Natural killer cell treated with Interleukin-12 subunit alpha and Interleukin-12 subunit beta and Interleukin-15 and Interleukin-18, amount 100 ng/mL, for 72 hours (primary cell): ENCODE measurements around the gene MTFP1. TPM values are rescaled to one million over a fixed set of nuclear protein-coding genes. Genes with fewer than 3 reads are reported as not detected.

Experiments used
- ATAC-seq, 2 donors: fragments of 150-1000 bp; cut with Tn5 transposase in 1 of 2; sonication (Bioruptor Pico), chemical (Tn5 transposase) in 1 of 2; 2 replicates each; pipeline ENCODE4 v1.10.0; 2021
- DNase-seq: peaks from one replicate; pipeline ENCODE4 v3.0.0; 2022; ENCODE audit warnings: low spot score
- H3K27ac Mint-ChIP-seq, 2 donors: 1 replicate in 1 of 2; 2 replicates in 1 of 2; pipeline ENCODE4 v1.8.0; 2022; ENCODE audit warnings: mixed read lengths in 2 of 2, mild to moderate bottlenecking in 1 of 2, moderate library complexity in 1 of 2
- H3K27me3 Mint-ChIP-seq, 2 donors: 1 replicate in 1 of 2; 2 replicates in 1 of 2; pipeline ENCODE4 v1.8.0; 2022; ENCODE audit warnings: mixed read lengths in 2 of 2
- H3K36me3 Mint-ChIP-seq: one replicate; pipeline ENCODE4 v1.8.0; 2022; ENCODE audit warnings: mixed read lengths
- H3K4me1 Mint-ChIP-seq, 2 donors: 1 replicate in 1 of 2; 2 replicates in 1 of 2; pipeline ENCODE4 v1.8.0; 2022; ENCODE audit warnings: low read depth in 2 of 2, mixed read lengths in 2 of 2, mild to moderate bottlenecking in 1 of 2
- H3K4me3 Mint-ChIP-seq: one replicate; pipeline ENCODE4 v1.8.0; 2022; ENCODE audit warnings: mixed read lengths
- H3K9me3 Mint-ChIP-seq: 2 replicates; pipeline ENCODE4 v1.8.0; 2022; ENCODE audit warnings: mixed read lengths
- total RNA-seq, 2 donors: library from RNA; stranded (reverse); gene quantifications; one replicate each; pipeline ENCODE4 v1.2.3, GENCODE V29; 2022

The MTFP1 gene
- 10 to 100 TPM; 58.7 to 67.4 TPM for total RNA-seq

DNA sequence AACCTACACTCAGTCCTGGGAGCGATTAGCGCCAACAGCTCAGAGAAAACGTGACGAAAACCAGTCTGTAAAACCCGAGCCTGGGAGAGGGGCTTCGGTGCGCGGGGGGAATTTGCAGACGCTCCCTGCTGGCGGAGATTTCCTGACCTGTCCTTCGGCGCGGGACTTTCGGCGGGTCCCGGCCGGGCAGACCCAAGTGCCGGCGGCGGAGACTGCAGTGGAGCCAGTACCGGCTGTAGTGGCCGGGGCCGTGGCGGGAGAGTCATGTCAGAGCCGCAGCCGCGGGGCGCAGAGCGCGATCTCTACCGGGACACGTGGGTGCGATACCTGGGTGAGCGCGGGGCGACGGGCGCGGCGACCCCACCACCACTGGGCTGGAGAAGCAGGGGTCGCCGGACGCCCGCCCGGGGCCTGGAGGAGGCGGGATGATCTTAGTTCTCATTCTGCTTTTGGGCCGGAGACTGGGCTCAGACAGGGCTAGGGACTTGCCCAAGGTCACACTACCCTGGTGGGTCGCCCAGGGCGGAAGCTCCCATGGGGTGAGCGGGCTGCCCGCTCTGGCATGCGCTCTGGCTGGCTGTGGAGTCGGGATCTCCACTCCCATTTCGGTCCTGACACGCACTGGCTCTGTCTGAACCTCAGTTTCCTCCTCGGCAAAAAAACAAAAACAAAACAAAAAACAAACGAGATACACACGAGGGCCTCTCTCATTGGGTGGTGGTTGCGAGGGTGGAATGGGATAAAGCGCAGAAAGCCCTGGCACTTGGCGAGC is at the start of gene MTFP1:
TSS of gene MTFP1 (plus strand) at position 153 of the 772 bp plus-strand sequence. CDS start at position 265, 112 bp downstream.
- H3K36me3 Mint-ChIP-seq, result no peaks in the 10 kb centered on the region
- peaks cover 46 to 48% of the 10 kb centered on the region in 2 donors for H3K4me1 Mint-ChIP-seq
- H3K4me3 Mint-ChIP-seq, result peak within 1 kb of the TSS; percentile 98
- ATAC-seq, result peak; percentile 11 to 28
- peak within 1 kb of the TSS; percentile 95 to 98 for H3K27ac Mint-ChIP-seq
- H3K9me3 Mint-ChIP-seq, result no peaks in the 10 kb centered on the region
- H3K27me3 Mint-ChIP-seq, result no peaks in the 10 kb centered on the region
- DNase-seq, result peak; percentile 76

DNA sequence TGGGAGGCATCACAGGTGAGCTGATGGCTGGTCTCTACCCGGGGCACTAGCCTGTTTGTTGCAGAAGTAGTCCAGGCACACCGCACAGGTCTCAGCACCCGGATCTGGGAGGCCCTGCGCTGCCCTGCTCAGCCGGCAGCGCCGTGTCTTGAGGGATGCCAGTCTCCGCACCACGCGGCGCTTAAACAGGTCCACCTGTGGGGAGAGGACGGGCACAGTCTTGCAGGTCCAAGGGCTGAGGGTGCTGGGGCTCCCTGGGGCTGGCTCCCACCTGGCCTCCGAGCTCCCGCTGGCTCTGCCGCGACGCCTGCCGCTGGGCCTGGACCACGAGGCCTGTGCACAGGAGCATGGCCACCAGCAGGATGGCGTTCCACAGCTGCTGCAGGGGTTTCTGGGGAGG is 45.6 kb upstream of the MTFP1 start:
- DNase-seq (no peak), ATAC-seq (no peak)
- Mint-ChIP-seq H3K27ac (no peak overlapping the region), H3K4me3 (no peak overlapping the region), H3K36me3 (no peaks in the 10 kb centered on the region), H3K27me3 (no peaks in the 10 kb centered on the region), H3K9me3 (no peaks in the 10 kb centered on the region), H3K4me1 (no peaks in the 10 kb centered on the region)

GRCh38 chr22:30381264-30381663 is 44.3 kb upstream of the MTFP1 start:
- no peaks in the 10 kb centered on the region for H3K27me3 Mint-ChIP-seq
- ATAC-seq (no peak), DNase-seq (no peak)
- no peaks in the 10 kb centered on the region for H3K9me3 Mint-ChIP-seq
- no peaks in the 10 kb centered on the region for H3K36me3 Mint-ChIP-seq
- H3K4me3 Mint-ChIP-seq, result no peak overlapping the region
- no peaks in the 10 kb centered on the region for H3K4me1 Mint-ChIP-seq
- H3K27ac Mint-ChIP-seq, result no peak overlapping the region

DNA sequence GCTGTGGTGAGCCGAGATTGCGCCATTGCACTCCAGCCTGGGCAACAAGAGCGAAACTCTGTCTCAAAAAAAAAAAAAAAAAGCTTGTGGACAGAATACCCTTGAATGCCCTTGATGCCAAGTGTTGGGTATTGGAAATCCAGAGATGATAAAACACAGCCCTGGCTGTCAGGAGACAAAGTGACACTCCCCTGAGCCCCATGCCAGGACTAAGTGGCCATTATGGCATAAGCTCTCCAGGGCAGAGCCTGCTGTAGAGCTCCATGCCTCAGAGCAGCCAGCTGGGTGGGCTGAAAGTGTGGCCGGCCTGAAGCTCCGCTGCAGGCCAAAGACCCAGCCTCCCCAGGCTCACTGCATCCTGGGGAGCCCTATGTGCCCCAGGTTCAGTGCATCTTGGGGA is 43.2 kb upstream of the MTFP1 start:
- Mint-ChIP-seq H3K9me3 (no peaks in the 10 kb centered on the region), H3K27ac (no peak overlapping the region)
- ATAC-seq, result no peak

GRCh38 chr22:30383061-30383460 is 42.5 kb upstream of the MTFP1 start:
- H3K4me3 Mint-ChIP-seq, result no peak overlapping the region
- H3K27ac Mint-ChIP-seq, result no peak overlapping the region
- DNase-seq, result no peak
- H3K9me3 Mint-ChIP-seq, result no peaks in the 10 kb centered on the region
- no peak for ATAC-seq
- H3K36me3 Mint-ChIP-seq, result no peaks in the 10 kb centered on the region
- H3K27me3 Mint-ChIP-seq, result peaks cover 0 to 4% of the 10 kb centered on the region in 2 donors
- H3K4me1 Mint-ChIP-seq, result peaks cover 0 to 3% of the 10 kb centered on the region in 2 donors

More for the DNA sequence above, 43.2 kb upstream of the MTFP1 start:
- no peak for DNase-seq
- no peaks in the 10 kb centered on the region for H3K36me3 Mint-ChIP-seq
- H3K4me1 Mint-ChIP-seq, result peaks cover 0 to 1% of the 10 kb centered on the region in 2 donors
- H3K4me3 Mint-ChIP-seq, result no peak overlapping the region
- peaks cover 0 to under 1% of the 10 kb centered on the region in 2 donors for H3K27me3 Mint-ChIP-seq

DNA sequence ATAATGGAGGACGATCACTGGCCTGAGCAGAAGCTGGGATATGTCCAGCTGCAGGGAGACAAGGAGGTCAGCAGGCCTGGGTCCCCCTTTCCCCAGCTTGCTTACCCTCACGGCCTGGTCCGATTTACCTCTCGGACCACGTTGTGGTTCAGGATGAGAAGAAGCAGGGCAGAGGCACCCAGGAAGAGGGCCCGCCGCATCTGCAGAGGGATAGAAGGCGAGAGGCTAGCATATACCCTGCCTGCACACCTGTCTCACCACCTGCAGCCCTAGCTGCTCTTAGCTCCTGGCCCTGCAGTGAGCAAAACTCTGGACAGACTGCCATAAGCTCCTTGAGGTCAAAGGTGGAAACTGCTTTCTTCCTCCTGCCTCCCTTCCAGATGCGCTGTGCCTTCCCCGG is 39.6 kb upstream of the MTFP1 start:
- Mint-ChIP-seq H3K4me3 (peak overlapping the region; percentile 52), H3K36me3 (no peaks in the 10 kb centered on the region), H3K9me3 (no peaks in the 10 kb centered on the region), H3K4me1 (peaks cover under 1 to 3% of the 10 kb centered on the region in 2 donors), H3K27ac (no peak overlapping the region), H3K27me3 (peaks cover 0 to 4% of the 10 kb centered on the region in 2 donors)
- ATAC-seq (no peak), DNase-seq (no peak)

DNA sequence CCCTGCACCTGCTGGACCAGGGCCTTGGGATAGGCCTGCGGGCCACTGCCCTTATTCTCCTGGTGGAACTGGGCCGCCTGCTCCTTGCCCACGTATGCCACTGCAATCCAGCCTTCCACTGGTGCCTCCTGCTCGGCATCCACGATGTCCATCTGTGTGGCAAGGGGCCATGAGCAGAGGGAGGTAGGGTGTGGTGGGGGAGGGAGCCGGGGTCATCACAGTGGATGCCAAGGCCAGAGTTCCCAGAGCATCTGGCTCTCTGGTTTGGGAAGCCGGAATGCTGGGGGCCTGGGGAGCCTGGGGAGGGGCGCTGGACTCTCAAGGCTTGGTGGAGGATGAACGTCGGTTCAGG is 39.0 kb upstream of the MTFP1 start:
- no peak for DNase-seq
- H3K27me3 Mint-ChIP-seq, result peaks cover 0 to 4% of the 10 kb centered on the region in 2 donors
- H3K9me3 Mint-ChIP-seq, result no peaks in the 10 kb centered on the region
- peaks cover 6 to 7% of the 10 kb centered on the region in 2 donors for H3K4me1 Mint-ChIP-seq
- H3K36me3 Mint-ChIP-seq, result no peaks in the 10 kb centered on the region
- peak overlapping the region; percentile 52 for H3K4me3 Mint-ChIP-seq
- peak overlapping the region in 1 of 2 donors; percentile 56 for H3K27ac Mint-ChIP-seq
- no peak for ATAC-seq

GRCh38 chr22:30386960-30387827 is 38.4 kb upstream of the MTFP1 start, which contains the start of gene RNF215:
Gene RNF215 (minus strand): TSS chr22:30387411. CDS start chr22:30387313, 98 bp downstream.
- Mint-ChIP-seq H3K36me3 (no peaks in the 10 kb centered on the region), H3K27ac (peak within 1 kb of the TSS in 1 of 2 donors; percentile 56), H3K27me3 (peaks cover 0 to 4% of the 10 kb centered on the region in 2 donors), H3K4me3 (peak within 1 kb of the TSS; percentile 52), H3K4me1 (peaks cover 6 to 7% of the 10 kb centered on the region in 2 donors), H3K9me3 (no peaks in the 10 kb centered on the region)
- ATAC-seq (peak; percentile 95 to 97), DNase-seq (peak; percentile 91)

GRCh38 chr22:30390974-30391691 is 34.4 kb upstream of the MTFP1 start:
- no peaks in the 10 kb centered on the region for H3K9me3 Mint-ChIP-seq
- peaks cover 5 to 6% of the 10 kb centered on the region in 2 donors for H3K27me3 Mint-ChIP-seq
- no peaks in the 10 kb centered on the region for H3K36me3 Mint-ChIP-seq
- peak; percentile 76 for DNase-seq
- H3K27ac Mint-ChIP-seq, result peak overlapping the region in 1 of 2 donors; percentile 10
- H3K4me3 Mint-ChIP-seq, result no peak overlapping the region
- peak in 1 of 2 donors; percentile 33 for ATAC-seq
- H3K4me1 Mint-ChIP-seq, result peaks cover 6 to 7% of the 10 kb centered on the region in 2 donors

DNA sequence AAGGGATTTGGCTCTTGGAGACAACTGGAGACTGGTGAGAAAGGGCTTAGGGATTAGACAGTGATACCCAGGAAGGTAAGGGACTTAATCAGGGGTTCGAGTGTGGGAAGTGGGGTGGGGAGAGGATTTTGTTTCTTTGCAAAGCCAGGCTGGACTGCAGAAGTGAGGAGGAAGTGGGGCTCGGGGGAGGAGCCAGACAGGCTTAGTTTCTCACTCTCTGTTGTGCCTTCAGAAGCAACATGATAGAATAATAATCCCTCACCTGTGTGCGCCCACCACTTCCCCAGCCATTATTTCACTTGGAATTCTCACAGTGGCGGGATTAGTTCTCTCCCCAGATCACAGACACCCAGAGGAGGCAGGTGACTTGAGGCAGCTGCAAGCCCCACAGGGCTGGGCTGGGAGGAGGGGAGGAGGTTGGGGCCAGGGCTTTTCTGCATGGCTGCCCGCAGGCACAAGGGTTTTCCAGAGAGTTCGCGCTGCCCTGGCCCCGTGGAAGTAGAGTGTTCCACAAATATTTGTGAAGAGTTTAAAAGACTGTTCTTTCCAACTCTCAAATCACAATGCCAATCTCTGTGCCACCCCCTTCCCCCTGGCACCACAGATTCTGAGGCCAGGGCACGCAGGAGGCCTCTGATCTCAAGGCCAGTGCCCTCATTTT is 32.8 kb upstream of the MTFP1 start:
- DNase-seq (no peak), ATAC-seq (no peak)
- no peak overlapping the region for H3K4me3 Mint-ChIP-seq
- no peaks in the 10 kb centered on the region for H3K9me3 Mint-ChIP-seq
- H3K27me3 Mint-ChIP-seq, result peaks cover 4 to 5% of the 10 kb centered on the region in 2 donors
- peaks cover 3 to 9% of the 10 kb centered on the region in 2 donors for H3K4me1 Mint-ChIP-seq
- no peak overlapping the region for H3K27ac Mint-ChIP-seq
- no peaks in the 10 kb centered on the region for H3K36me3 Mint-ChIP-seq

GRCh38 chr22:30393322-30393680 is 32.3 kb upstream of the MTFP1 start:
- Mint-ChIP-seq H3K36me3 (no peaks in the 10 kb centered on the region), H3K27me3 (peaks cover 7 to 9% of the 10 kb centered on the region in 2 donors), H3K4me1 (peaks cover 8 to 14% of the 10 kb centered on the region in 2 donors), H3K4me3 (no peak overlapping the region), H3K27ac (no peak overlapping the region), H3K9me3 (no peaks in the 10 kb centered on the region)
- no peak for DNase-seq
- ATAC-seq, result no peak

GRCh38 chr22:30393885-30394284 is 31.7 kb upstream of the MTFP1 start:
- H3K27me3 Mint-ChIP-seq, result peaks cover 13 to 15% of the 10 kb centered on the region in 2 donors
- no peak overlapping the region for H3K27ac Mint-ChIP-seq
- H3K9me3 Mint-ChIP-seq, result no peaks in the 10 kb centered on the region
- H3K36me3 Mint-ChIP-seq, result no peaks in the 10 kb centered on the region
- DNase-seq (no peak), ATAC-seq (no peak)
- peaks cover 14 to 19% of the 10 kb centered on the region in 2 donors for H3K4me1 Mint-ChIP-seq
- no peak overlapping the region for H3K4me3 Mint-ChIP-seq
